Sigmoid colon (tissue), 7 donors: ENCODE results near the gene ATP9A. TPM values are rescaled to one million over a fixed set of nuclear protein-coding genes. Genes with fewer than 3 reads are reported as not detected.

ENCODE experiments used
- DNase-seq: peaks from one replicate; pipeline ENCODE4 v3.0.0-alpha.2; 2019
- H3K27ac ChIP-seq, 4 donors: fragments of 200-600 bp; sonication (generic); one replicate each; pipeline ENCODE4 v1.5.1; 2016 to 2019; ENCODE audit warnings: mild to moderate bottlenecking in 1 of 4
- H3K27me3 ChIP-seq, 3 donors: fragments of 200-600 bp; sonication (generic); one replicate each; pipeline ENCODE4 v1.5.1; 2019; ENCODE audit warnings: mild to moderate bottlenecking in 1 of 3
- H3K36me3 ChIP-seq, 4 donors: fragments of 200-600 bp; sonication (generic); one replicate each; pipeline ENCODE4 v1.5.1; 2016 to 2019
- H3K4me1 ChIP-seq, 4 donors: fragments of 200-600 bp; sonication (generic); one replicate each; pipeline ENCODE4 v1.5.1; 2017 to 2019
- H3K4me3 ChIP-seq, 4 donors: fragments of 200-600 bp; sonication (generic); one replicate each; pipeline ENCODE4 v1.5.1; 2017 to 2019; ENCODE audit warnings: mild to moderate bottlenecking in 2 of 4, moderate library complexity in 1 of 4
- H3K9me3 ChIP-seq, 4 donors: fragments of 200-600 bp in 3 of 4; sonication (generic) in 3 of 4; one replicate each; pipeline versions ENCODE4 v1.5.1 to v1.6.1; 2013 to 2019
- CTCF ChIP-seq, 4 experiments: fragments of 450-650 bp in 3 of 4; fragments of 200-600 bp in 1 of 4; IDR thresholded peaks; one replicate each; pipeline ENCODE4 v1.5.1; 2016 to 2019; ENCODE audit warnings: antibody characterized with exemption in 4 of 4, mild to moderate bottlenecking in 3 of 4, moderate library complexity in 2 of 4
- EP300 ChIP-seq, 4 donors: sonication (generic); formaldehyde crosslinking; IDR thresholded peaks; one replicate each; pipeline ENCODE4 v1.6.1; 2017; ENCODE audit warnings: antibody characterized with exemption in 4 of 4
- POLR2A ChIP-seq, 2 donors: fragments of 450-650 bp; IDR thresholded peaks; one replicate each; pipeline ENCODE4 v1.6.1; 2016; ENCODE audit warnings: antibody characterized with exemption in 2 of 2, mild to moderate bottlenecking in 2 of 2, moderate library complexity in 2 of 2
- POLR2AphosphoS5 ChIP-seq, 4 donors: sonication (generic); formaldehyde crosslinking; IDR thresholded peaks; one replicate each; pipeline ENCODE4 v1.6.1; 2017; ENCODE audit warnings: antibody characterized with exemption in 4 of 4
- WGBS, 2 donors: extraction: QIAGEN DNeasy Blood & Tissue Kit; methylation state at CpG; one replicate each; pipeline ENCODE4 v1.1.7; 2013; 5-methylcytosine and 5-hydroxymethylcytosine counted together
- intact Hi-C: fragments of 100-400 bp; cut with DNase I; formaldehyde crosslinking; loops from one replicate; pipeline ENCODE4 v1.15.1; 2023
- polyA plus RNA-seq, 3 donors: library from polyadenylated mRNA; stranded (reverse); fragments of 200-250 nt; gene quantifications; one replicate each; pipeline ENCODE4 v1.2.3, GENCODE V29; 2013
- total RNA-seq, 4 donors: library from RNA; depleted of rRNA; stranded (reverse); fragments of >200 nt; gene quantifications; one replicate each; pipeline ENCODE4 v1.1.0, GENCODE V29; 2016
- donor health status: healthy with polysubstance abuse.
- donor health status: Bipolar disorder and iron deficiency.
- donor health status: healthy.

ATP9A gene
- total and polyA plus RNA-seq, 7 donors = 4.2 to 34.8 (median 31.0) TPM

GRCh38 chr20:51654495-51654894 lies 113.7 kb downstream of the ATP9A start:
- Histone ChIP-seq H3K9me3 (no peaks in the 10 kb centered on the region), H3K27ac (no peak overlapping the region), H3K36me3 (peaks cover 0 to 24% (median 1%) of the 10 kb centered on the region in 4 donors), H3K27me3 (no peaks in the 10 kb centered on the region), H3K4me3 (no peak overlapping the region), H3K4me1 (no peaks in the 10 kb centered on the region)
- no peak for TF ChIP-seq POLR2A (IDR thresholded peaks at IDR 0.05)
- TF ChIP-seq EP300 (IDR thresholded peaks at IDR 0.05) = no peak
- no peak for TF ChIP-seq POLR2AphosphoS5 (IDR thresholded peaks at IDR 0.05)
- TF ChIP-seq CTCF (IDR thresholded peaks at IDR 0.05) = no peak
- WGBS, 2 donors = 84 to 91% methylated on average over 5 of the region's 5 CpGs
- no peak for DNase-seq
- intact Hi-C loops = no loop called here

DNA sequence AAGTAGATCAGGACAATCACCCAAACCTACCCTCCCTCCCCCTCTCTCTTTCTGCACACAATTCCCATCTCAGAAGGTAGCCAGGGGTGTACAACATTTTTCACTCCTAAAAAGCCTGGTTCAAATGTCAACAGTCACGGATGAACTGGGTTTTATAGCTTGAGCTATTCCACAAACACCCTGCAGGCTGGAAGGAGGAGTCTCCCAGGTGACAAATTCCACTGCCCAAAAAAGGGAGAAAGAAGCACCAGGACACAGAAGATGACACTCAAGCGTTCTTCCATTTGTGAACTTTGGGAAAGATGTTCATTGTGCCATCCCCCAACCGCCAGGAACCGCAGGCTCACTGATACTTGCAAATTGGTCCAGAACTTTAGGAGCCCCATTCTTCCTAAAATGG lies 114.1 kb downstream of the ATP9A start:
- intact Hi-C loops = no loop called here

GRCh38 chr20:51653226-51653625 lies 115.0 kb downstream of the ATP9A start:
- H3K27me3 ChIP-seq = no peaks in the 10 kb centered on the region
- TF ChIP-seq CTCF (IDR thresholded peaks at IDR 0.05) = no peak
- no peak for DNase-seq
- H3K36me3 ChIP-seq = peaks cover 0 to 36% (median 1%) of the 10 kb centered on the region in 4 donors
- no peak overlapping the region for H3K4me3 ChIP-seq
- no peaks in the 10 kb centered on the region for H3K9me3 ChIP-seq
- intact Hi-C loops = no loop called here
- H3K4me1 ChIP-seq = no peaks in the 10 kb centered on the region
- no peak overlapping the region for H3K27ac ChIP-seq
- 84 to 94% methylated on average over 6 of the region's 6 CpGs for WGBS, 2 donors

More for the DNA sequence above, 114.1 kb downstream of the ATP9A start:
- Histone ChIP-seq H3K36me3 (peaks cover 0 to 27% (median 1%) of the 10 kb centered on the region in 4 donors), H3K27me3 (no peaks in the 10 kb centered on the region), H3K9me3 (no peaks in the 10 kb centered on the region), H3K4me1 (no peaks in the 10 kb centered on the region), H3K4me3 (no peak overlapping the region), H3K27ac (no peak overlapping the region)
- DNase-seq = no peak
- 83 to 90% methylated on average over 4 of the region's 4 CpGs for WGBS, 2 donors
- TF ChIP-seq POLR2AphosphoS5 (IDR thresholded peaks at IDR 0.05) = no peak
- no peak for TF ChIP-seq EP300 (IDR thresholded peaks at IDR 0.05)
- no peak for TF ChIP-seq POLR2A (IDR thresholded peaks at IDR 0.05)
- TF ChIP-seq CTCF (IDR thresholded peaks at IDR 0.05) = no peak

- intact Hi-C loops = no loop called here
- H3K9me3 ChIP-seq = no peaks in the 10 kb centered on the region
- TF ChIP-seq CTCF (IDR thresholded peaks at IDR 0.05) = no peak
- TF ChIP-seq EP300 (IDR thresholded peaks at IDR 0.05) = no peak
- no peak for TF ChIP-seq POLR2A (IDR thresholded peaks at IDR 0.05)
- TF ChIP-seq POLR2AphosphoS5 (IDR thresholded peaks at IDR 0.05) = no peak
- WGBS, 2 donors = 87 to 88% methylated on average over 12 of the region's 12 CpGs
- H3K27me3 ChIP-seq = no peaks in the 10 kb centered on the region
- DNase-seq = no peak
- no peak overlapping the region for H3K27ac ChIP-seq
- no peak overlapping the region for H3K4me3 ChIP-seq
- peaks cover 0 to 30% (median 1%) of the 10 kb centered on the region in 4 donors for H3K36me3 ChIP-seq
- H3K4me1 ChIP-seq = no peaks in the 10 kb centered on the region
Measured at GRCh38 chr20:51651921-51652549, 116.2 kb downstream of the ATP9A start.

DNA sequence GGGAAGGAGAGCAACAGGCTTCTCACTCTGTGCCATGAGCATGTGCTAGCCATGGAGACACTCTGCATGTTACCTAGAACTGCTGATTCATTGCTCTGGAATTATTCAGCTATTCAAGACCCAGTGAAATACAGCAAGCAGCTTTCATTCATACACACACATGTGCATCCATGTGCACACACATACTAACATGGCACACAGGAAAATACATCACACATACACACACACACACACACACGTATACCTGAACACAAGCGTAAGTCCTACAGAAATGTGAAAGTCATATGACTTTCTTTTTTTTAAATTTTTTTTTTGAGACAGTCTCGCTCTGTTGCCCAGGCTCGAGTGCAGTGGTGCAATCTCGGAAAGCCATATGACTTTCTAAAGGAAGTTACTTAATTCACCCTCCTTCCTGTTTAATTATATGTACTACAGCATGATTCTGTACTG lies 117.5 kb downstream of the ATP9A start:
- TF ChIP-seq CTCF (IDR thresholded peaks at IDR 0.05) = no peak
- no peak for TF ChIP-seq POLR2AphosphoS5 (IDR thresholded peaks at IDR 0.05)
- no peak for TF ChIP-seq EP300 (IDR thresholded peaks at IDR 0.05)
- TF ChIP-seq POLR2A (IDR thresholded peaks at IDR 0.05) = no peak
- no peak for DNase-seq
- Histone ChIP-seq H3K4me1 (no peaks in the 10 kb centered on the region), H3K36me3 (peaks cover 0 to 22% (median 0%) of the 10 kb centered on the region in 4 donors), H3K27me3 (no peaks in the 10 kb centered on the region), H3K27ac (no peak overlapping the region), H3K9me3 (no peaks in the 10 kb centered on the region), H3K4me3 (no peak overlapping the region)
- WGBS, 2 donors = 45 to 72% methylated on average over 5 of the region's 5 CpGs
- intact Hi-C loops = no loop called here
